Retina (tissue), 1 donor: ENCODE data around the gene CLCNKA.

Source experiments
- DNase-seq: peaks from one replicate; pipeline ENCODE4 v3.0.0-alpha.2; 2016

The CLCNKA gene

DNA sequence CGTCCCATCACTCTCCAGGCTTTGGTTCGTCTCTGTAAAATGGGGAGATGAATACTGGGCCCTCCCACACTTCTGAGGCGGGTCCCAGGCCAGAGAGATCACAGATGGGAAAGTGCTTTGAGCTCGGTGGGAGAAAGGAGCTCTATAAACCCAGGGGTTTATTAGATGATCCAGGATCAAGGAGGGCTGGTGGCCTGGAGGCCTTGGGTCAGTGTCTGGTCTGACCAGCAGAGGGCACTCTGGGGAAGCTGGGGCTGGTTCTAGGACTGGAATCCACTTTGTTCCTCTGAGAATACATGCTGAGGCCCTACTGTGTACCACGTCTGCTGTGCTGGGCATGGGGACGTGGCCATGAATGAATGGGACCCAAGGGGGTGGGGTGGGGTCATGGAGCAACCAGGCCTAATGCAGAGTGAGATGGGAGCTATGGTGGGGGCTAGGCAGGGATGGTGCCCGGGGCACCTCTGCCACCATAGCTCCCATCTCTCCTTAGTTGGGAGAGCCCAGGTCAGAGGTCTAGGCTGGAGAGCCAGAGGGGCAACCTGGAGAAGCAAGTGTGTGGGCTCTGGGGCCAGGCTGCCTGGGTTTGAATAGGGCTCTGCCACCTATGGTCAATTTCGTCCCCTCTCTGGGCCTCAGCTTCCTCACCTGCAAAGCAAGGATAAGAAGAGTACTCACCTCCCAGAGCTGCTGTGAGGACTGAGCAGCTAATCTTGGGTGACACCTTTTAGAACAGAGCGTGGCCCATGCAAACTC, 60.6 kb downstream of the CLCNKA start:
- DNase-seq: peak; percentile 69

DNA sequence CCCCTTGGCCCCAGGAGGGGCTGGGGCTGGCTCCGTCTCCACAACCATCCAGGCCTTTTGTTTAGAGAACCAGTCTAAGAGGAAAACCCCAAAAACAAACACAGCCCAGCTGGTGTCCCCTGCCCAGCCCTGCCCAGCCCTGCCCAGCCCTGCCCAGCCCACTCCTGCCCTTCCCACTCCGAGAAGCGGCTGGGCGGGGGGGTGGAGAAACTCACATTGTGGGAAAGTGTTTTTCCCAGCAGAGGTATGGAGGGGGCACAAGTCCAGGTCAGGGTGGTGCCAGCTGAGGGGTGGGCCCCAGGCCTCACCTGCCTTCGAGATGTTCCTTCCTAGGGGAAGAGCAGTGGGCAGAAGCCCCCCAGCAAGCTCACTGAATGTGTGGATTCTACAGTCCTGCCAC, 61.6 kb downstream of the CLCNKA start:
- DNase-seq: peak; percentile 8
